Activated CD8-positive, alpha-beta memory T cell treated with anti-CD3 and anti-CD28 coated beads for 48 hours (primary cell): ENCODE data around the gene RGS2.

Source experiments
- DNase-seq, 3 experiments: peaks; one replicate each; pipeline ENCODE4 v3.0.0-alpha.2; 2020; ENCODE audit warnings: low read depth in 2 of 3, low spot score in 2 of 3

The RGS2 gene

GRCh38 chr1:192795916-192796618, 12.8 kb upstream of the RGS2 start:
- no peak for DNase-seq

GRCh38 chr1:192797143-192797542, 11.7 kb upstream of the RGS2 start:
- no peak for DNase-seq

- no peak for DNase-seq
Observed at GRCh38 chr1:192797891-192798290, 10.9 kb upstream of the RGS2 start.

GRCh38 chr1:192801451-192801850, 7.4 kb upstream of the RGS2 start:
- DNase-seq: no peak

GRCh38 chr1:192802406-192802805, 6.4 kb upstream of the RGS2 start:
- DNase-seq: no peak

- no peak for DNase-seq
Observed at GRCh38 chr1:192803501-192803900, 5.3 kb upstream of the RGS2 start.

GRCh38 chr1:192805832-192806323, 3.0 kb upstream of the RGS2 start:
- DNase-seq: no peak

- no peak for DNase-seq
Observed at GRCh38 chr1:192807211-192808162, 1.4 kb upstream of the RGS2 start.

GRCh38 chr1:192808163-192808517, 699 bp upstream of the RGS2 start:
- peak in 1 of 3 experiments; percentile 16 for DNase-seq

GRCh38 chr1:192809307-192810252, 741 bp downstream of the RGS2 start:
- DNase-seq: peak in 2 of 3 experiments; percentile 18 to 22

- DNase-seq: no peak
Observed at GRCh38 chr1:192810253-192810880, 1.5 kb downstream of the RGS2 start.

- no peak for DNase-seq
Observed at GRCh38 chr1:192811006-192811405, 2.2 kb downstream of the RGS2 start.

GRCh38 chr1:192811594-192812239, 2.9 kb downstream of the RGS2 start:
- DNase-seq: no peak

GRCh38 chr1:192812420-192813209, 3.8 kb downstream of the RGS2 start:
- no peak for DNase-seq

- no peak for DNase-seq
Observed at GRCh38 chr1:192814805-192815204, 6.0 kb downstream of the RGS2 start.

- no peak for DNase-seq
Observed at GRCh38 chr1:192817246-192817645, 8.4 kb downstream of the RGS2 start.

- no peak for DNase-seq
Observed at GRCh38 chr1:192821296-192821695, 12.5 kb downstream of the RGS2 start.

- DNase-seq: no peak
Observed at GRCh38 chr1:192824511-192824910, 15.7 kb downstream of the RGS2 start.
